NCI-H524 (cell line): Measurements from ENCODE around the gene LYRM9.
"Not testable (repeated sequence)": the region's sequence is repeated elsewhere in the genome, so short reads cannot be mapped to it uniquely, and the experiment has no call there.

Source experiments
- DNase-seq, 2 experiments: peaks; one replicate each; lab custom pipeline; 2025; lab: John Stamatoyannopoulos, UW

LYRM9 gene

DNA sequence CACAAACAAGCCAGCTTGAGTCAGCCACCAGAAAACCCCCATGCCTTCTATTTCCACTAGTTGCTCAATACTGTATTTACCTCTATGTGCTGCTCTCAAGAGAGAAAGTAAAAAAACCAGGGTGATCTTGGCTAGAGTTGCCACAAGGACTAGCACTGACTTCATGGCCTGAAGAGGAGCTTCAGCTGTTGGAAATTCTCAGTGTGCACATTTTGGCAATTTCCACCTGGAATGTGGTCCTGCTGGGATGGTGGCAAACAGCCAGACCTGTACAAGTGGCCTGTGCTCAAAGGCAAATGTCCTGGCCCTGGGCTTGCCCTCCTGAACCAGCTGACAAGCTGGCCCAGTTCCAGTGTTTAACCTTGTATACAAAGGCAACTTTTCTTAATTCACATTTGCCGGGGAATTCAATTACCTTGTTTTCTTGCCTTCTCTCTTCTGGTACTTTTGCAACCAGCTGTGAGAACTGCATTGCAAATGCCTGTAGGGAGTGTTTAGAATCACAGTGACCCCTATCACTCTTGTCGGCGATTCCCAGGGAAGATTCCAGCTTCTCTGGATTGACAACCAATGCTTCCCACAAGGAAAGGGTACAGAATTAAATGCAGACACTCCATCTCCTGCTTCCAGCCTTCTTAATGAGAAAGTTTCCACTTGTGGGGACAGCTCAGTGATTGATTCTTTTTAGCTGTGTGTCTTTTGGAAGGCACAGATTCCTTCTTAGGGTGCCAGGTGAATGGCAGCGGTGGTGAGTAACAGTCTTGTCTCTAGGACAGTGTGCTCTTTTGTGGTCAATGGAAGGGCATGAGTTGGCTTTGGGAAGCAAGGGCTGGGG is 53.4 kb downstream of the LYRM9 start:
- not testable (repeated sequence) for DNase-seq

DNA sequence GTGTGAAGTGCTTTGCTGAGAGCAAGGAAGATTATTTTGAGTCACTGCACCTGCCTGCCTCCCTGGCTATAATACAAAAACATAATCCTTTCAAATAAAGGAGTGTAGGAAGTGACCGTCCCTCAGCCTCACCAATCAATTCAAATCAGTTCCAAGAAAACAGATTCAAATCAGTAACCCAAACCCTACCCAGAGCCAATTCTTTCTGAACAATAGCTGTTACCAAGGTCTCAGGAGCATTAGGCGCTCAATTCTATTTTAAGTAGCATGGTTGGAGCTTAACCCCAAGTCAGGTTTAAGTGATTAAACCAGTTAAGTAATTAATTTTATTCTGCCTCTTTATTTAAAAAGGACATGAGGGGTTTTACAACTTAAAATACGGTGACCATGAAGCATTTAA is 54.6 kb downstream of the LYRM9 start:
- peak in 1 of 2 experiments; percentile 17 for DNase-seq

DNA sequence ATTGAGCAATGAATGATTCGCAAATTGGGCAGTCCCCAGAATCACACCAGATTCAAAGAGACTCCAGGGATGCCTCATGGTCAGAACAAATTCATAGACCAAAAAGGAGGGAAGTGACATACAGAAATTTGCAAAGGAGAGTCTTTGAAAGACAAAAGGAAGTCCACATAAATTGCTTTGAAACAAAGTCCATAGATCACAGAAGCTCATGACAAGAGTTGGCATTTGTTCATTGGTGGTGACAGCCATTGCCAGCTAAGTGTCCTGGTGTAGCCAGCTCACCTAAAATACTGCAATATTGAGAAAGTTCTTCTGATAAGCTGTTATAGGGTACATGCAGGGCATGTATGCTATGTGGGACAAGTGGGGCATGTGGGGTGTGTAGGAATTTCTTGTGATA is 55.4 kb downstream of the LYRM9 start:
- not testable (repeated sequence) for DNase-seq

DNA sequence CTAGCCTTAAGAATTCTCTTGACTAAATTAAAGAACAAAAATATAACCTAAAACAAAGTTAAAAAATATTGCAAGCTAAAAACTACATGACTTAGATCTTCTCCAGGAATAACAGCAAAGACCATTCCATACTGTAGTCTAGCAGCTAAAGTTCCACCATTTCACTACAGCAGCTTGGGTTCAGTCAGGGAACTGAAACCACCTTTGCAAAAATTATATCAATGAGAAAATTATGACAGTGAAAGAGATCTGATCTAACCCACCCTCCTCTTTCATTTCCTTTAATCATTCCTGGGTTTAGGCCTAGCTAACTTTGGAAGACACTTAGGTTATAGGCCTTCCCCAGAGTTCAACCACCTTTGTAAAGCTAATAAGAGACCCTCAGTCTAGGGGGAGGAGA is 56.5 kb downstream of the LYRM9 start:
- DNase-seq: no peak

DNA sequence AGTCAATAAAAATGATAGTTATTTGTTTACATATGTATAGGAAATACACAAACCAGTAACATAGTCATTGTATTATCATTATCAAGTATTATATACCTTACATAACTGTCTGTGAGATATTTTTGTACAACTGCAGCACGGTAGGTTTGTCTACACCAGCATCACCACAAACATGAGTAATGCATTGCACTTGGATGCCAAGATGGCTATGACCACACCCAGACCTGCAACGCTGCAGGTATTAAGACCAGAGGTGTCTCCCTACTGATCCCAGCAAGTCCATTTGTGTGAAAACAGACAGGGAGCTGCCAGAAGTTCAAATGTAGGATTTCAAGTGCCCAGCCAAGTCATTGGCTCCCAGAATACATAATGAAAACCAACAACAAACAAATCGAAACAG is 58.6 kb downstream of the LYRM9 start:
- DNase-seq: no peak

DNA sequence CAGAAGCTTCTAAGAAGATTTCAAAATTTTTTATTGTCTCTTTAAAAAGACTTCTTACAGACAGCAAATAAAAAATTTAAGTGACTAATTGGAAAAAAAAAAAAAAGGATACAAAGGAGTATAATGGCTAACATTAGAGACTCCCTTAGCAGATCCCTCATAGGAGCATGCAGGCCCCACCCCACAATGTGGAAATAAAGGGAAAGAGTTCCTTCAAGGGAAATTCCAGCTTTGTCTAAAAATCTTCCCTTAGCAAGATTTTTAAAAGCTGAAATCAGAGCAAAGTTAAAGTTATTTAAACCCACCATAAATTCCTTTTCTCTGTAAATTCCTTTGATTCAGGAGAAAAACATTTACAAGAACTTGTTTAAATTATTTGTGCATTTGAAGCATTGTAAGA is 60.3 kb downstream of the LYRM9 start:
- no peak for DNase-seq

DNA sequence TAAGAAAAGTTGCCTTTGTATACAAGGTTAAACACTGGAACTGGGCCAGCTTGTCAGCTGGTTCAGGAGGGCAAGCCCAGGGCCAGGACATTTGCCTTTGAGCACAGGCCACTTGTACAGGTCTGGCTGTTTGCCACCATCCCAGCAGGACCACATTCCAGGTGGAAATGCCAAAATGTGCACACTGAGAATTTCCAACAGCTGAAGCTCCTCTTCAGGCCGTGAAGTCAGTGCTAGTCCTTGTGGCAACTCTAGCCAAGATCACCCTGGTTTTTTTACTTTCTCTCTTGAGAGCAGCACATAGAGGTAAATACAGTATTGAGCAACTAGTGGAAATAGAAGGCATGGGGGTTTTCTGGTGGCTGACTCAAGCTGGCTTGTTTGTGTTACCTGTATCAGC is 63.3 kb downstream of the LYRM9 start:
- not testable (repeated sequence) for DNase-seq

DNA sequence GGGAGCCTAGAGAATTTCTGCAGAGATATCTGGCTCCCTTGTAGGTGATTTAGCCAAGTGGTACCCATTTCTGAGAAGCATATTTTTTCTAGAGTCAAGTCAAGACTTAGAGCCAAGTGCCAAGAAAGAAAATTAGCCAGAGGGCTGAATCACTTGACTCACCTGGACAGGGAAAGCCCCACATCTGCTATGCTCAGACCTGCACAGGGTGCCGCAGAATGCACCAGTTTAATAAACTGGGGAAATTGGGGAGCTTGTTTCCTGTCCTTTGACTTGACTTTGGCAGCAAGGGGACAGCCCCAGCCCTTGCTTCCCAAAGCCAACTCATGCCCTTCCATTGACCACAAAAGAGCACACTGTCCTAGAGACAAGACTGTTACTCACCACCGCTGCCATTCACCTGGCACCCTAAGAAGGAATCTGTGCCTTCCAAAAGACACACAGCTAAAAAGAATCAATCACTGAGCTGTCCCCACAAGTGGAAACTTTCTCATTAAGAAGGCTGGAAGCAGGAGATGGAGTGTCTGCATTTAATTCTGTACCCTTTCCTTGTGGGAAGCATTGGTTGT is 63.9 kb downstream of the LYRM9 start:
- not testable (repeated sequence) for DNase-seq
